Measurements from ENCODE around the gene ARG1. TPM values are rescaled to one million over a fixed set of nuclear protein-coding genes. Genes with fewer than 3 reads are reported as not detected.

The ARG1 gene
- total RNA-seq, 2 experiments from 2014 or later, result not detected

DNA sequence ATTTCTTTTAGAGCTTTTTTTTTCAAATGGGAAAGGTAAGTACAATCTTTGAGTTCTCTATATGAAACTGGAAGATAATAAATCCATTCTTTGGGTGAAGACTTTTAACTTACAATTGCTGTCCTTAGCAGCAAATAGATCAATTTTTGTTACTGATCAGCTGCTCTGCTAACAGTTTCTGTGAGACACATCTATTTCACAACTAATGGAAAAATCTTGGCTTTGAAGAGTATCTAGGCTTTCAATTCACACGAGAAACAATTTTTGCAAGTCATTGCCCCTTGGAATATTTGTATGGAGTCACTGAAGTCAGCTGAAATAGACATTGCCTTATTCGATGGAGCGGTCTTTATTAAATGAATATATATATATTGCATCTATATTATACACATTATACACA, 20.5 kb upstream of the ARG1 start:
- no peak overlapping the region for H3K4me3 Mint-ChIP-seq
- CTCF ChIA-PET, result interaction anchor here (0.7 kb wide), 1 partner anchor 436 kb away, joined by 3 read pairs; no protein-coding TSS in a partner anchor
- H3K36me3 Mint-ChIP-seq (ENCODE audit: low read depth), result no peaks in the 10 kb centered on the region
- DNase-seq, result no peak
- no peak overlapping the region for H3K27ac Mint-ChIP-seq
- intact Hi-C loops (cut with micrococcal nuclease), result no loop called here
- H3K4me1 Mint-ChIP-seq (ENCODE audit: low read depth), result no peaks in the 10 kb centered on the region
- H3K9me3 Mint-ChIP-seq, result no peaks in the 10 kb centered on the region
- no peaks in the 10 kb centered on the region for H3K27me3 Mint-ChIP-seq (ENCODE audit: low read depth)

DNA sequence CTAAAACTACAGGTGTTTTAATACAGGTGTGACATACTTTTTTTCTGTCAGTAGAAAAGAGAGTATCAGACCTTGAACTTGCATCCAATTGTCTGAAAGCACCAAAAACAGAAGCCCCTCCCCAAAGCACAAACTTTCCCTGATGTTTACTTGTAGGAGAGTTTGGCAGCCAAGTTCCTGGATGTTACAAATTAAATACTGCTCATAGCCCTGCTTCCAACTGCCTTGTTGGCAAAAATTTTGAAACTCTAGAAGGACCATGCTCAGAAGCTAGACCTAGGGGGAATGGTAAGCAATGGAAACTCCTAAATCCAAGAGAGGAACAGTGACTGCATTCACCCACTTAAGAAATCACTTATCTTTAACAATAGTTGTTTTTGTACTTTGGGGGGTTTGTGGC, 17.0 kb upstream of the ARG1 start:
- Mint-ChIP-seq H3K9me3 (no peaks in the 10 kb centered on the region), H3K27me3 (ENCODE audit: low read depth) (no peaks in the 10 kb centered on the region), H3K27ac (no peak overlapping the region), H3K4me1 (ENCODE audit: low read depth) (no peaks in the 10 kb centered on the region), H3K4me3 (no peak overlapping the region), H3K36me3 (ENCODE audit: low read depth) (no peaks in the 10 kb centered on the region)
- intact Hi-C loops (cut with micrococcal nuclease), result no loop called here
- DNase-seq, result no peak
- CTCF ChIA-PET, result no interaction called here

DNA sequence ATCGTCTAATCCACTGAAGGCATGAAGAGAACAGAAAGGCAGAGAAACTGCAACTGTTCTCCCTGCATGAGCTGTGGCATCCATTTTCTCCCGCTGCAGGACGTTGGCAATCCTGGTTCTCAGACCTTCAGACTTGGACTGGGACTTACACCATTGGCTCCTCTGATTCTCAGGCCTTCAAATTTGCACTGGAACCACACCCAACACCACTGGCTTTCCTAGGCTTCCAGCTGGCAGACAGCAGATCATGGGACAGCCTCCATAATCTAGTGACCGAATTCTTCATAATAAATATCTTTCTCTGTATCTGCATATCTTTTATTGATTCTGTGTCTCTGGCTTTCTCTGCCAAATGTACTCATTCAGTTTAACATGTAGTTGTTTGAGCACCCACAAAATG, 14.1 kb upstream of the ARG1 start:
- no peak overlapping the region for H3K4me3 Mint-ChIP-seq
- H3K27ac Mint-ChIP-seq, result no peak overlapping the region
- no peaks in the 10 kb centered on the region for H3K36me3 Mint-ChIP-seq (ENCODE audit: low read depth)
- H3K4me1 Mint-ChIP-seq (ENCODE audit: low read depth), result no peaks in the 10 kb centered on the region
- DNase-seq, result no peak
- no peaks in the 10 kb centered on the region for H3K9me3 Mint-ChIP-seq
- intact Hi-C loops (cut with micrococcal nuclease), result no loop called here
- CTCF ChIA-PET, result interaction anchor here (0.9 kb wide), 1 partner anchor 26 kb away, joined by 3 read pairs; no protein-coding TSS in a partner anchor
- H3K27me3 Mint-ChIP-seq (ENCODE audit: low read depth), result no peaks in the 10 kb centered on the region

DNA sequence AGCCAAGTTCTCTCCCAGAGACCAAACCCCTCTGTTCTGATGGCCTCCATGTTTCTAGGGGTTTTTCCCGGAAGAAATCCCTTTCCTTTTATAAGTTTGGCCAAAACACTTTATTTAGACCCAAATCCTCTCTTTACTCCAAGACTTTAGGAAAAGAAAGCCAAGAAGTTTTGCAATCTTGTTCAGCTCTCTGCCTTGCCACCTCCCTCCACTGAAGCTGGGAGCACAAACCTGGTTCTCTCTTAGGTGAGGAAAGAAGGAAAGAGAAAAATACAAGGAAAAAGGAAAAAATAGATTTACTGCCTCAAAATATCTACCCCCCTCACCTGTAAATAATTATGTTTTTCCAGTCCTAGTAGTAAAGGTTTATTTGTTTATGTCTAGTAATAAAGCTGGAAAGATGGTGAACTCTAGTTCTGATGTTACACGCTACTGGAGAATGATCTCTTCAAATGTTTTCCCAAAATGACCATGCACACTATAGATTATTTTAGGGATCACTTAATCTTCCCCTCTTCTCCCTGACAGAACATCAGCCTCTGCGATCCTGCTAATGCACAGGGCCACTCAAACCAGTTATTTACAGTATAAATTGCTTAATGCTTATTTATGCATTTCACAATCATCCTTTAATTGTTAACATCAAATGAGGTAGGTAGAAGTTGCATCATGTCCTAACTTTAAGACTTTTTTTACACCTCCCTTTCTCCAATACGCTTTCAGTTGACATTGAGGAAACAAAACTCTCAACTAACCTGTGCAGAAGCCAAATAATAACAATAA, 10.9 kb upstream of the ARG1 start:
- Mint-ChIP-seq H3K27ac (no peak overlapping the region), H3K9me3 (no peaks in the 10 kb centered on the region), H3K27me3 (ENCODE audit: low read depth) (no peaks in the 10 kb centered on the region), H3K36me3 (ENCODE audit: low read depth) (no peaks in the 10 kb centered on the region), H3K4me3 (no peak overlapping the region), H3K4me1 (ENCODE audit: low read depth) (no peaks in the 10 kb centered on the region)
- CTCF ChIA-PET, result interaction anchor here (0.7 to 1.3 kb wide), 4 partner anchors 16 to 667 kb away, joined by 3 to 5 read pairs (median 4); partner anchors contain the start of gene MED23
- no peak for DNase-seq
- intact Hi-C loops (cut with micrococcal nuclease), result no loop called here

DNA sequence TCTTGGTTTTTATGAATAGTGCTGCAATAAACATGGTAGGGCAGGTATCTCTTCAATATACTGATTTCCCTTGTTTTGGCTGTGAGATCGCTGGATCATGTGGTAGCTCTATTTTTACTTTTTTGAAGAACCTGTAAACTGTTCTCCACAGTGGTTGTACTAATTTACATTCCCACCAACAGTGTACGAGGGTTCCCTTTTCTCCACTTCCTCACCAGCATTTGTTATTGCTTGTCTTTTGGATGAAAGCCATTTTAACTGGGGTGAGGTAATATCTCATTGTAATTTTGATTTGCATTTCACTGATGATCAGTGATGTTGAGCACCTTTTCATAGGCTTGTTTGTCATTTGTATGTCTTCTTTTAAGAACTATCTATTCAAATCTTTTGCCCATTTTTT, 8.0 kb upstream of the ARG1 start:
- intact Hi-C loops (cut with micrococcal nuclease), result no loop called here
- H3K9me3 Mint-ChIP-seq, result no peaks in the 10 kb centered on the region
- no peak for DNase-seq
- H3K4me1 Mint-ChIP-seq (ENCODE audit: low read depth), result no peaks in the 10 kb centered on the region
- no peak overlapping the region for H3K4me3 Mint-ChIP-seq
- no peaks in the 10 kb centered on the region for H3K27me3 Mint-ChIP-seq (ENCODE audit: low read depth)
- H3K36me3 Mint-ChIP-seq (ENCODE audit: low read depth), result no peaks in the 10 kb centered on the region
- H3K27ac Mint-ChIP-seq, result no peak overlapping the region
- CTCF ChIA-PET, result no interaction called here

DNA sequence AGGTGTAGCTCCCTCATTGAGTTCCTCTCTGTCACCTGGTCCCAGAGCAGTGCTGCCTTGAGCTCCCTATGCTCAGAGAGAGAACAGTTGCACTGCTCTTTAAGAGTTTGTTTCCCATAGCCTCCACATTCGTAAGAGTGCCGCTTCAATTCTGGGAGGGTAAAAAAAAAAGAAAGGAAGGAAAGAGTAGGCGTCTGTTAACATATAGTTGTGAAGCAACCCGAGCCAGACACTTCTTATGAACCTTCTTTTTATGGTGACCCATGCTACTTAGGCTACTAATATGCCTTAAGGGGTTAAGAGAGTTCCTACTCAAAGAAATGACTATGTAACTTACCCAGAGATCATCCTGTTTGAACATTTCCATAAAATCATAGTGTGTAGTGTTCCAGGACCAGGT, 4.3 kb upstream of the ARG1 start:
- H3K9me3 Mint-ChIP-seq, result no peaks in the 10 kb centered on the region
- peaks cover 5% of the 10 kb centered on the region for H3K36me3 Mint-ChIP-seq (ENCODE audit: low read depth)
- no peaks in the 10 kb centered on the region for H3K27me3 Mint-ChIP-seq (ENCODE audit: low read depth)
- no peak overlapping the region for H3K27ac Mint-ChIP-seq
- H3K4me3 Mint-ChIP-seq, result no peak overlapping the region
- intact Hi-C loops (cut with micrococcal nuclease), result no loop called here
- no peak for DNase-seq
- H3K4me1 Mint-ChIP-seq (ENCODE audit: low read depth), result no peaks in the 10 kb centered on the region
- CTCF ChIA-PET, result no interaction called here

DNA sequence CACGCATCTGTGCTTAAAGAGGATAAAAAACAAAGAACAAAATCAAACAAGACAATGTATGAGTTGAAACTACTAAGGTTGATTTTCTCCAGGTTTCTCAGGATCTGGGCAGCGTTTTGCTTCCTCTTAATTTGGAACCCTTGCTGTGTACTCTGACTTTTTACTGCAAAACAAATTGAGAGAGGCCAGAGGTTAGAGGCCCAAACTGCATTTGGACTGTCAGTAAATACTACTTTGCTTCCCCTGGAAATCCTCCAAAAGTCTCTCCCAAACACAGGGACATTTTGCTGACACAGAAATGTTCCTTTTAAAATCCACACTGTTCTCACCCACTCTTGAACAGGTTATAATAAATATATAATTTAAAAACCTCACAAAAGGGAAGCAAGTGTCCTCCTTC, 1.1 kb downstream of the ARG1 start:
- no peak overlapping the region for H3K27ac Mint-ChIP-seq

DNA sequence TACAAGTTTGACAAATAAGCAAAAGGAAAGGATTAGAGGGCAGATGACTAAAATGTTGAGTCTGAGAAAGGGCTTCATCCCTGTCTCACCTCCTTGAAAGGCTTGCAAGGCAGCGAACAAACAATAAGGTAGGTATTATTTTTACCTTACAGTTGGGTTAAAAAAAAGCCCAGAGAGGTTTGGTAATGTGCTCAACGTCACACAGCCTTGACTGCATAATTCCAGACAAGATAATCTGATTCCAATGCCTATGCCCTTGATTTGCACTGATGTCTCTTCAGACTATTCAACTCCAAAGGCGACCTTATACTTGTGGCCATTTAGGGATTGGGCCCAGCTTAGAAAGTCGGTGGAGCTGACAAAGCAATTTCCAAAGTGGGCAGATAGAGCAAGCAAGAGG, 1.7 kb downstream of the ARG1 start:
- DNase-seq, result no peak
- peaks cover 5% of the 10 kb centered on the region for H3K36me3 Mint-ChIP-seq (ENCODE audit: low read depth)
- H3K27ac Mint-ChIP-seq, result no peak overlapping the region
- no peaks in the 10 kb centered on the region for H3K27me3 Mint-ChIP-seq (ENCODE audit: low read depth)
- H3K4me3 Mint-ChIP-seq, result no peak overlapping the region
- H3K4me1 Mint-ChIP-seq (ENCODE audit: low read depth), result no peaks in the 10 kb centered on the region
- H3K9me3 Mint-ChIP-seq, result no peaks in the 10 kb centered on the region
- intact Hi-C loops (cut with micrococcal nuclease), result no loop called here
- CTCF ChIA-PET, result no interaction called here

More for the DNA sequence above, 1.1 kb downstream of the ARG1 start:
- H3K36me3 Mint-ChIP-seq (ENCODE audit: low read depth), result peaks cover 5% of the 10 kb centered on the region
- H3K9me3 Mint-ChIP-seq, result no peaks in the 10 kb centered on the region
- DNase-seq, result no peak
- H3K27me3 Mint-ChIP-seq (ENCODE audit: low read depth), result no peaks in the 10 kb centered on the region
- CTCF ChIA-PET, result no interaction called here
- H3K4me3 Mint-ChIP-seq, result no peak overlapping the region
- H3K4me1 Mint-ChIP-seq (ENCODE audit: low read depth), result no peaks in the 10 kb centered on the region
- intact Hi-C loops (cut with micrococcal nuclease), result no loop called here

DNA sequence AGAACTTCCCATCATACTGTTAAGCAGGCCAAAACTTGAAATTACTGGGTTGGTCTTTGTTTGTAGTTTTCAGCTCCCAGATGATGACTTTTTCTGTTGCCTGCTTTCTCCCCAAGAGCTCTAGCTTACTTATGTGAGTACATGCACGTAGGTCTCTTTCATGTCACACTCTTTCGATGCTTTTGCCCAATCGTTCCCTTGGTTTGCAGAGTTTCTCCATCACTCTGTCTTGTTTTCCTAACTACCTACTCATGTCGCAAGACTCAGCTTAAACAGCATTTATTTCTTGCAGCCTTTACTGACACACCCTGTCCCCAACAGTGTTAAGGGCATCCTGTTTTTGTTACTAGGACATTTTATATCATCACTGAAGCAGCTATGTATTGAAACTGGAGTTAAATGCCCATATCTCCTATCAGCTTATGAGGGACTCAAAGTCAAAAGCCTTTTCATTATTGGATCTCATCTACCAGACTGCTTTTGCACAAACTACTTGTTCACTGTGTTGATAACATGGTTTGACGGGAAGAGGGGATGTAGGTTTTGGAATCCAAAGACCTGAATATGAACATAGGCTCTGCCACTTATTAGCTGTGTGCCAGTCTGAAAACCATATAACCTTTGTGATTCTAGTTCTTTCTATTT, 2.9 kb downstream of the ARG1 start:
- H3K27me3 Mint-ChIP-seq (ENCODE audit: low read depth), result no peaks in the 10 kb centered on the region
- no peak overlapping the region for H3K27ac Mint-ChIP-seq
- intact Hi-C loops (cut with micrococcal nuclease), result no loop called here
- no peaks in the 10 kb centered on the region for H3K9me3 Mint-ChIP-seq
- no peak overlapping the region for H3K4me3 Mint-ChIP-seq
- H3K36me3 Mint-ChIP-seq (ENCODE audit: low read depth), result peaks cover 9% of the 10 kb centered on the region
- H3K4me1 Mint-ChIP-seq (ENCODE audit: low read depth), result no peaks in the 10 kb centered on the region
- CTCF ChIA-PET, result interaction anchor here (0.8 to 1.3 kb wide), 4 partner anchors 10 to 691 kb away, joined by 3 to 4 read pairs (median 3); no protein-coding TSS in a partner anchor
- no peak for DNase-seq

DNA sequence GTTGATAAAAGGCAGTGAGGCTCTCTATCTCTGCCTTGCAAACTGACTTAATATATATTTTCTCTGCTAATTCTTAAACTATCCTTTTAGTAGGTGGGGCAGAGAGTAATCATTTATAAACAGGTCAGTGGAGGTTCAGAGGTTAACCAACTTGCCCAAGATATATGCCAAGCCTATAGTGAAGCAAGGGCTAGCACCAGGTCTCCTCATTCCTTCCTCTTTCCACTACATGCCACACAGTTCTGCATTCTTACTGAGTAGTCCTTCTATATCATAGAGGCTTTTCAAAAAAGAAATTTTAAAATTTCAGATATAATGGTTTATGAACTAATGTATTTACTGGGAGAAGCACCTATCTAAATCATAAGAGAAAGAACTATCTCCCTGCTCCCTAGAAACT, 8.5 kb downstream of the ARG1 start:
- H3K4me3 Mint-ChIP-seq, result no peak overlapping the region
- intact Hi-C loops (cut with micrococcal nuclease), result no loop called here
- H3K9me3 Mint-ChIP-seq, result no peaks in the 10 kb centered on the region
- H3K27ac Mint-ChIP-seq, result no peak overlapping the region
- no peaks in the 10 kb centered on the region for H3K4me1 Mint-ChIP-seq (ENCODE audit: low read depth)
- DNase-seq, result no peak
- peaks cover 13% of the 10 kb centered on the region for H3K36me3 Mint-ChIP-seq (ENCODE audit: low read depth)
- CTCF ChIA-PET, result no interaction called here
- no peaks in the 10 kb centered on the region for H3K27me3 Mint-ChIP-seq (ENCODE audit: low read depth)

DNA sequence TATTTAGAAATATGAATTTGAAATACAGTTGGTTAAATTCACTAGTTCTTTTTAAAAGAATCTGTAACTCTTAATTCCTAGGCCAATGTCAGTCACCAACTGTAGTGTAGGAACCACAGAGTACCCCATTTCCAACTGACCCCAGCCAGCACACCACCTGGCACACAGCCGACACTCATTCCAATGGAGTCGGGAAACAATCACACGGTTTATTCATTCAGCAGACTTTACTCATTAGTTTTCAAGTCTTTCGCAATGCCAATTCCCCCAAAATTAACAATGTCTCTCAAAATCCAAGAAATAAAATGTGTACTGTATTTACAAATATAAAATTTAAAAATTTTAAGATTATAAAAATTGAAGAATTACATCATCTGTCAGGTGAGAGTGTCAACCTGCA, 13.5 kb downstream of the ARG1 start:
- intact Hi-C loops (cut with micrococcal nuclease), result no loop called here
- peaks cover 26% of the 10 kb centered on the region for H3K36me3 Mint-ChIP-seq (ENCODE audit: low read depth)
- CTCF ChIA-PET, result interaction anchor here (0.6 kb wide), 1 partner anchor 388 kb away, joined by 3 read pairs; no protein-coding TSS in a partner anchor

DNA sequence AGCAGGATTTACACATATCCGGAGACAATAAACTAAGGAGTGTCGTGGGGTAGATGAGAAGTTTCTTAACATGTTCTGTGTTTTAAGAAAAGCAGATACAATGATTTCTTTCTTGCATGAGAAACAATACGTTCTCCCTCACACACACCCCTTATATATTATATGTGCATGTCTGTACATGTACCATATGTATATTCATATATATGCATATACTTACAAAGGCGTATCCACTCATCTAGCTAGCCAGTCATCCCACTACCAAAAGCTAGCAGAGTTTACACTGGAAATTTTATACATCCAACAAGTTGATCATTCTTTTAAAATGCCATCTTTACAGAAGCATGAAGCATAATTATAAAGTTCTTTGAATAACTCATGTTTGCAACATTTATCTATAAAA, 14.9 kb downstream of the ARG1 start:
- intact Hi-C loops (cut with micrococcal nuclease), result no loop called here
- no peaks in the 10 kb centered on the region for H3K4me1 Mint-ChIP-seq (ENCODE audit: low read depth)
- H3K36me3 Mint-ChIP-seq (ENCODE audit: low read depth), result peaks cover 31% of the 10 kb centered on the region

More for the DNA sequence above, 13.5 kb downstream of the ARG1 start:
- H3K27ac Mint-ChIP-seq, result no peak overlapping the region
- no peaks in the 10 kb centered on the region for H3K4me1 Mint-ChIP-seq (ENCODE audit: low read depth)
- no peaks in the 10 kb centered on the region for H3K27me3 Mint-ChIP-seq (ENCODE audit: low read depth)
- no peaks in the 10 kb centered on the region for H3K9me3 Mint-ChIP-seq
- H3K4me3 Mint-ChIP-seq, result no peak overlapping the region
- DNase-seq, result no peak

DNA sequence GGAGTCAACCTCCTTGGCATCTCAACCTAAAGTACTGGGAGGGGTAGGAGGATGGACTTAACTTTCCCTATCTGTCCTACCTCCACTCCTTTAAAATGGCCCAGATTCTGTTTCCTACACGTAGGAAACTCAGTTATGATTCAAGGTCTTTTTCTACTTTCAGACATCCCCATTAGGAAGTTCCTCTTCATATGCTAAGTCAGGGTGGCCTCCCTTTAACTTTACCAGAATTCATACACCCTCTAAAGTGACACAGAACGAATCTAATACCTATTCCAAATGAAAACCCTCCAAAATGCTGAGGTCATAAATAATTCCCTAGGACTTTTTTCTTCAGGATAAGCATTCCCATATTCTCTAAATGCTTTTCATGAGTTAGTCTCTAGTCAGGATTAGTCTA, 15.6 kb downstream of the ARG1 start:
- DNase-seq, result no peak
- H3K36me3 Mint-ChIP-seq (ENCODE audit: low read depth), result peaks cover 32% of the 10 kb centered on the region
- H3K4me3 Mint-ChIP-seq, result no peak overlapping the region
- H3K9me3 Mint-ChIP-seq, result no peaks in the 10 kb centered on the region
- no peaks in the 10 kb centered on the region for H3K4me1 Mint-ChIP-seq (ENCODE audit: low read depth)
- no peaks in the 10 kb centered on the region for H3K27me3 Mint-ChIP-seq (ENCODE audit: low read depth)
- no peak overlapping the region for H3K27ac Mint-ChIP-seq
- intact Hi-C loops (cut with micrococcal nuclease), result no loop called here
- CTCF ChIA-PET, result no interaction called here

More for the DNA sequence above, 14.9 kb downstream of the ARG1 start:
- DNase-seq, result no peak
- Mint-ChIP-seq H3K27ac (no peak overlapping the region), H3K9me3 (no peaks in the 10 kb centered on the region), H3K27me3 (ENCODE audit: low read depth) (no peaks in the 10 kb centered on the region), H3K4me3 (no peak overlapping the region)
- CTCF ChIA-PET, result interaction anchor here (0.5 kb wide), 1 partner anchor 67 kb away, joined by 3 read pairs; no protein-coding TSS in a partner anchor

All from activated naive CD4-positive, alpha-beta T cell treated with anti-CD3 and anti-CD28 coated beads for 36 hours (primary cell).